OCI-LY3 (cell line): ENCODE measurements around the gene AMDHD1.

Experiments
- CTCF ChIP-seq: fragments of 200-600, 300-600 bp; sonication (generic); IDR thresholded peaks from 2 replicates; pipeline ENCODE4 v1.5.1; 2014; ENCODE audit warnings: antibody characterized with exemption, low read length, low read depth
- EZH2phosphoT487 ChIP-seq: fragments of 200-600 bp; shearing (Covaris generic); IDR thresholded peaks from 2 replicates; pipeline ENCODE4 v1.6.1; 2018; ENCODE audit warnings: antibody characterized with exemption, mixed run types, low read depth

- TF ChIP-seq CTCF: no peak
- no peak for TF ChIP-seq EZH2phosphoT487
Measured at GRCh38 chr12:95944108-95944704, 1.1 kb downstream of the AMDHD1 start.
